Measurements from ENCODE around the gene CTTN.

DNA sequence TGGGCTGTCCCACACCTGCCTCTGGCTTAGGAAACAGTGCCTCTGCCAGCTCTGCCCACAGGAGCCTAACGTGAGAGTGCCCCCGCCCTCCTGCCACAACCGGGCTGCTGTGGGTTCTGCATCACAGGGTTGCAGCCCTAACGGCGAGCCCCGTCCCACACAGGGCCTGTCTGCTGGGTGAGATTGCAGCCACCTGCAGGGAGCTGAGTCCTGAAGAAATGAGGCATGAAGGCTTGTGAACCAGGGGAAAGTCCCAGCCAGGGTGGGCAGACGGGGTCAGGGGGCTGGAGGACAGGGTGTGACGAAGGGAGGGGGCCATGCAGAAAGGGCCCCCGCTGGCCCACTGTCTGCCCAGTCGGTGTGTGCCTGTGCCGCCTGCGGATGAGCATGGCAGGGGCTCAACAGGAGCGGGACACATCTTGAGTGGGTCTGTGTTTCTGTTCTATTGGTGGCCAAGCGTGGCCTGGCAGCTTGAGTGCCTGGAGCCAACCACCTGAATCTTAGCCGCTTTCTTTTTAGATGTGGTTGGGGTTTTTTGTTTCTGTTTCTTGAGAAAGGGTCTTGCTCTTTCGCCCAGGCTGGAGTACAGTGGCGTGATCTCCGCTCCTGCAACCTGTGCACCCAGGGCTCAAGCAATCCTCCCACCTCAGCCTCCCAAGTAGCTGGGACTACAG is 38.9 kb downstream of the CTTN start:
- 0 out of 3 replicates have a peak, but pooled peaks of 1 of the 2 experiments have one; percentile 40 for TF ChIP-seq POLR2A (IDR thresholded peaks at IDR 0.05; ENCODE audit: control extremely low read depth in 1 of 2, low read depth in 2 of 2, low read length in 2 of 2)
- TF ChIP-seq, protein P1, sequence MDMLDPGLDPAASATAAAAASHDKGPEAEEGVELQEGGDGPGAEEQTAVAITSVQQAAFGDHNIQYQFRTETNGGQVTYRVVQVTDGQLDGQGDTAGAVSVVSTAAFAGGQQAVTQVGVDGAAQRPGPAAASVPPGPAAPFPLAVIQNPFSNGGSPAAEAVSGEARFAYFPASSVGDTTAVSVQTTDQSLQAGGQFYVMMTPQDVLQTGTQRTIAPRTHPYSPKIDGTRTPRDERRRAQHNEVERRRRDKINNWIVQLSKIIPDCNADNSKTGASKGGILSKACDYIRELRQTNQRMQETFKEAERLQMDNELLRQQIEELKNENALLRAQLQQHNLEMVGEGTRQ (IDR thresholded peaks at IDR 0.05; ENCODE audit: low read length) = no peak
- TF ChIP-seq, protein P2, sequence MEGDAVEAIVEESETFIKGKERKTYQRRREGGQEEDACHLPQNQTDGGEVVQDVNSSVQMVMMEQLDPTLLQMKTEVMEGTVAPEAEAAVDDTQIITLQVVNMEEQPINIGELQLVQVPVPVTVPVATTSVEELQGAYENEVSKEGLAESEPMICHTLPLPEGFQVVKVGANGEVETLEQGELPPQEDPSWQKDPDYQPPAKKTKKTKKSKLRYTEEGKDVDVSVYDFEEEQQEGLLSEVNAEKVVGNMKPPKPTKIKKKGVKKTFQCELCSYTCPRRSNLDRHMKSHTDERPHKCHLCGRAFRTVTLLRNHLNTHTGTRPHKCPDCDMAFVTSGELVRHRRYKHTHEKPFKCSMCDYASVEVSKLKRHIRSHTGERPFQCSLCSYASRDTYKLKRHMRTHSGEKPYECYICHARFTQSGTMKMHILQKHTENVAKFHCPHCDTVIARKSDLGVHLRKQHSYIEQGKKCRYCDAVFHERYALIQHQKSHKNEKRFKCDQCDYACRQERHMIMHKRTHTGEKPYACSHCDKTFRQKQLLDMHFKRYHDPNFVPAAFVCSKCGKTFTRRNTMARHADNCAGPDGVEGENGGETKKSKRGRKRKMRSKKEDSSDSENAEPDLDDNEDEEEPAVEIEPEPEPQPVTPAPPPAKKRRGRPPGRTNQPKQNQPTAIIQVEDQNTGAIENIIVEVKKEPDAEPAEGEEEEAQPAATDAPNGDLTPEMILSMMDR (IDR thresholded peaks at IDR 0.05; ENCODE audit: control extremely low read depth in 1 of 3, insufficient read depth in 1 of 3, low read depth in 1 of 3, low read length in 3 of 3) = no peak
- TF ChIP-seq BRCA1 (IDR thresholded peaks at IDR 0.05; ENCODE audit: low read depth, low read length) = no peak
- no peak for TF ChIP-seq YY1 (IDR thresholded peaks at IDR 0.05; ENCODE audit: low read depth, low read length)
- no peak for TF ChIP-seq POU5F1 (IDR thresholded peaks at IDR 0.05; ENCODE audit: low read depth, low read length)
- TF ChIP-seq POLR2AphosphoS5 (IDR thresholded peaks at IDR 0.05; ENCODE audit: low read depth, low read length) = no peak

Measured in H1 (cell line).